Astrocyte (in vitro differentiated cells and primary cell): Measurements from ENCODE around the gene JMJD7.

Experiments used
- CTCF ChIP-seq: IDR thresholded peaks from 2 replicates; pipeline ENCODE4 v1.5.1; 2011; ENCODE audit warnings: low read depth, mild to moderate bottlenecking, inconsistent platforms, low read length, moderate library complexity; ENCODE audit not compliant: insufficient read depth
- EZH2 ChIP-seq: IDR thresholded peaks from 2 replicates; pipeline ENCODE4 v1.6.1; 2012; ENCODE audit warnings: mild to moderate bottlenecking, low read length, inconsistent platforms; ENCODE audit not compliant: insufficient read depth

- TF ChIP-seq CTCF (no peak), EZH2 (no peak)
These were observed 28.4 kb upstream of the JMJD7 start for GRCh38 chr15:41799488-41799805.
